ENCODE results near the gene FBXL12.

- TF ChIP-seq, protein P1, sequence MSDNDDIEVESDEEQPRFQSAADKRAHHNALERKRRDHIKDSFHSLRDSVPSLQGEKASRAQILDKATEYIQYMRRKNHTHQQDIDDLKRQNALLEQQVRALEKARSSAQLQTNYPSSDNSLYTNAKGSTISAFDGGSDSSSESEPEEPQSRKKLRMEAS (IDR thresholded peaks at IDR 0.05), result no peak
- no peak for TF ChIP-seq NFIC (IDR thresholded peaks at IDR 0.05)
- TF ChIP-seq TEAD4 (IDR thresholded peaks at IDR 0.05), result no peak
- TF ChIP-seq TAF1 (IDR thresholded peaks at IDR 0.05; ENCODE audit: low read depth), result no peak
These were observed 9.7 kb upstream of the FBXL12 start for GRCh38 chr19:9828551-9829063.

All from Ishikawa (cell line).